Liver (tissue), 9 donors: Measurements from ENCODE around the gene GAL3ST3. TPM values are rescaled to one million over a fixed set of nuclear protein-coding genes. Genes with fewer than 3 reads are reported as not detected.

Source experiments
- DNase-seq: peaks from one replicate; pipeline ENCODE4 v3.0.0-alpha.2; 2017; ENCODE audit warnings: low spot score
- H3K27ac ChIP-seq, 2 donors: one replicate each; pipeline ENCODE4 v1.7.0; 2013; ENCODE audit warnings: inconsistent platforms in 2 of 2, low read length in 2 of 2, control low read depth in 1 of 2, low read depth in 1 of 2, mild to moderate bottlenecking in 1 of 2
- H3K27me3 ChIP-seq, 4 donors: one replicate each; pipeline versions ENCODE4 v1.6.1 to v1.7.0; 2013; ENCODE audit warnings: low read length in 3 of 4, inconsistent platforms in 1 of 4, mild to moderate bottlenecking in 1 of 4, moderate library complexity in 1 of 4; ENCODE audit not compliant: control insufficient read depth in 4 of 4, insufficient read depth in 4 of 4
- H3K36me3 ChIP-seq, 4 donors: one replicate each; pipeline versions ENCODE4 v1.6.1 to v1.7.0; 2013; ENCODE audit warnings: low read length in 3 of 4, mild to moderate bottlenecking in 3 of 4, low read depth in 1 of 4, moderate library complexity in 1 of 4; ENCODE audit not compliant: control insufficient read depth in 4 of 4, insufficient read depth in 3 of 4
- H3K4me1 ChIP-seq, 4 donors: one replicate each; pipeline versions ENCODE4 v1.6.1 to v1.7.0; 2013; ENCODE audit warnings: low read length in 3 of 4, mild to moderate bottlenecking in 3 of 4, moderate library complexity in 1 of 4; ENCODE audit not compliant: control insufficient read depth in 4 of 4, insufficient read depth in 4 of 4
- H3K4me3 ChIP-seq, 3 donors: one replicate each; pipeline versions ENCODE4 v1.6.1 to v1.7.0; 2013; ENCODE audit warnings: low read length in 3 of 3, control low read depth in 1 of 3, low read depth in 1 of 3, mild to moderate bottlenecking in 1 of 3
- H3K9ac ChIP-seq, 2 donors: one replicate each; pipeline ENCODE4 v1.7.0; 2013; ENCODE audit warnings: low read length in 2 of 2, mild to moderate bottlenecking in 2 of 2, moderate library complexity in 2 of 2, control low read depth in 1 of 2, low read depth in 1 of 2
- H3K9me3 ChIP-seq, 4 donors: one replicate each; pipeline versions ENCODE4 v1.6.1 to v1.7.0; 2013; ENCODE audit warnings: low read length in 3 of 4; ENCODE audit not compliant: control insufficient read depth in 4 of 4
- CTCF ChIP-seq: fragments of 150-350 bp; IDR thresholded peaks from 2 replicates; pipeline ENCODE4 v1.5.1; 2017; ENCODE audit warnings: improper control_type of control experiment, low read depth, low read length; ENCODE audit not compliant: missing input control
- EGR1 ChIP-seq, 2 donors: IDR thresholded peaks; 2 replicates each; pipeline ENCODE4 v1.6.1; 2016 to 2018; ENCODE audit warnings: antibody characterized with exemption in 2 of 2, low read depth in 2 of 2
- FOXA1 ChIP-seq: IDR thresholded peaks from 2 replicates; pipeline ENCODE4 v1.6.1; 2016; ENCODE audit warnings: antibody characterized with exemption
- HNF4A ChIP-seq, 2 donors: conservative IDR thresholded peaks; 2 replicates each; pipeline ENCODE4 v1.6.1; 2016; ENCODE audit warnings: antibody characterized with exemption in 2 of 2, mild to moderate bottlenecking in 2 of 2
- HNF4G ChIP-seq: IDR thresholded peaks from 2 replicates; pipeline ENCODE4 v1.6.1; 2016; ENCODE audit warnings: antibody characterized with exemption
- JUND ChIP-seq, 2 donors: IDR thresholded peaks; 2 replicates each; pipeline ENCODE4 v1.6.1; 2016; ENCODE audit warnings: antibody characterized with exemption in 2 of 2
- NR2F2 ChIP-seq: IDR thresholded peaks from 2 replicates; pipeline ENCODE4 v1.6.1; 2016; ENCODE audit warnings: antibody characterized with exemption
- RAD21 ChIP-seq, 2 donors: IDR thresholded peaks; 2 replicates each; pipeline ENCODE4 v1.6.1; 2016; ENCODE audit warnings: antibody characterized with exemption in 2 of 2, mild to moderate bottlenecking in 2 of 2
- REST ChIP-seq: IDR thresholded peaks from 2 replicates; pipeline ENCODE4 v1.6.1; 2016; ENCODE audit warnings: antibody characterized with exemption, mild to moderate bottlenecking
- RXRA ChIP-seq, 2 donors: IDR thresholded peaks; 2 replicates each; pipeline ENCODE4 v1.6.1; 2017 to 2018; ENCODE audit warnings: antibody characterized with exemption in 2 of 2, mild to moderate bottlenecking in 1 of 2
- YY1 ChIP-seq: IDR thresholded peaks from 2 replicates; pipeline ENCODE4 v1.6.1; 2016; ENCODE audit warnings: antibody characterized with exemption, mild to moderate bottlenecking
- WGBS: extraction: QIAGEN DNeasy Blood & Tissue Kit; methylation state at CpG from one replicate; pipeline ENCODE4 v1.1.7; 2013; 5-methylcytosine and 5-hydroxymethylcytosine counted together
- polyA plus RNA-seq, 2 donors: library from polyadenylated mRNA; stranded (reverse) in 1 of 2; unstranded in 1 of 2; fragments of 200-250 nt in 1 of 2; fragments of >200 nt in 1 of 2; fragmentation: Nextera tagmentation in 1 of 2; extraction: Ambion mirVana in 1 of 2; gene quantifications; one replicate each; pipeline versions ENCODE4 v1.2.1 to v1.2.3, GENCODE V29; 2013 to 2015
- total RNA-seq, 2 donors: library from RNA; depleted of rRNA; stranded (reverse); fragments of >200 nt; gene quantifications; one replicate each; pipeline ENCODE4 v1.2.3, GENCODE V29; 2014
- TF ChIP-seq, protein P1 (sequence below): IDR thresholded peaks from 2 replicates; pipeline ENCODE4 v1.6.1; 2016; ENCODE audit warnings: antibody characterized with exemption
- TF ChIP-seq, protein P2 (sequence below): IDR thresholded peaks from 2 replicates; pipeline ENCODE4 v1.6.1; 2016; ENCODE audit warnings: antibody characterized with exemption
- donor health status: healthy.
- donor health status: healthy.
- donor health status: healthy.
- donor health status: healthy.
- donor health status: healthy.

GAL3ST3 gene
- total and polyA plus RNA-seq, 4 donors: not detected

DNA sequence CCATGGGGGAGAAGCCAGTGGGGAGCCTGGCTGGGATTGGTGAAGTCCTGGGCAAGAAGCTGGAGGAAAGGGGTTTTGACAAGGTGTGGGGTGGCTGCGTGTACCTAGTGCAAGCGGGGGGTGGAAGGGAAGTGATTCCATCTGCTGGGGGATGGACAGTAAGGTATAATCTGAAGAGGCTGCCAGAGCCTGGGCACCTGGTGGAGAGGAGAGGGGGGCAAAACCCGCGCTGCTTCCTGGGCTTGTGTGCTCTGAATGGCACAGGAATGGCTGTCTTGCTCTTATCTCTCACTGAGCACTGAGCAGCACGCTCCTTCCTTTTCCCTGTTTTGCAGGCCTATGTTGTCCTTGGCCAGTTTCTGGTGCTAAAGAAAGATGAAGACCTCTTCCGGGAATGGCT is 45.7 kb downstream of the GAL3ST3 start:
- TF ChIP-seq CTCF (no peak), YY1 (no peak), RAD21 (IDR thresholded peaks at IDR 0.05) (no peak), REST (no peak), HNF4A (conservative IDR thresholded peaks at IDR 0.05) (no peak), RXRA (IDR thresholded peaks at IDR 0.05) (no peak), EGR1 (IDR thresholded peaks at IDR 0.05; ENCODE audit: low read depth in 2 of 2) (no peak), FOXA1 (no peak)
- TF ChIP-seq, protein P1, sequence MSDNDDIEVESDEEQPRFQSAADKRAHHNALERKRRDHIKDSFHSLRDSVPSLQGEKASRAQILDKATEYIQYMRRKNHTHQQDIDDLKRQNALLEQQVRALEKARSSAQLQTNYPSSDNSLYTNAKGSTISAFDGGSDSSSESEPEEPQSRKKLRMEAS: no peak
- 76% methylated on average over 6 of the region's 6 CpGs for WGBS
- Histone ChIP-seq H3K4me1 (peaks cover 4 to 30% (median 21%) of the 10 kb centered on the region in 4 donors), H3K9ac (peak overlapping the region in 1 of 2 donors; percentile 30), H3K9me3 (no peaks in the 10 kb centered on the region), H3K27ac (peak overlapping the region; percentile 88 to 97), H3K4me3 (peak overlapping the region; percentile 77 to 97 (median 92)), H3K36me3 (peaks cover 2 to 29% (median 21%) of the 10 kb centered on the region in 4 donors), H3K27me3 (no peaks in the 10 kb centered on the region)
- DNase-seq: no peak

DNA sequence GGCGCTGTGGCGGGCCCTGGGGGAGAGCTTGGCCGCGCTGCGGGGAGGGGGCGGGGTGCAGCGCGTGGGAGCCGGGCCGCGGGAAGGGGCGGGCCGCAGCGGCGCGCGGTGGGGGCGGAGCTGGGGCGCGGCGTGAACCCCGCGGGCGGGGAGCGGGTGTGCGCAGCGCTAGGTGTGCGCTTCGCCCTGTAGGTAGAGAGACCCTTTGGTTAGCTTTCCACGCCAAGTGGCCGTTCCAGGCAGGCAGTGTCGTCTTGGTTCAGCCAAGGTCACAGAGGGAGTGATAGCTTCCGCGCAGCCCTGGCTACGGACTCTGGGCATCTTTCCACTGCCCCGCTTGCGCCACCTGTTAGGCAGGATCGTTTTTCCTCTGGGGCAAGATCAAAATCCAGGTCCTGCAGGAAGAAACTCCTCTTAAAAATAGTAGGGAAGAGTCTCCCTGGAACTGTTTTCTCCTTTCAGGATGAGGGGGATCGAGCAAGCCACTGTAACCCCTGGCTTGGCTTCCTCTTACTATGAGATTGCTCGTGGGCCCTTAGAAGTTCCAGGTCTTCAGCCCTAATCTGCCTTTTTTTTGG is 46.2 kb downstream of the GAL3ST3 start:
- peaks cover 2 to 34% (median 26%) of the 10 kb centered on the region in 4 donors for H3K36me3 ChIP-seq
- H3K4me3 ChIP-seq: peak overlapping the region; percentile 77 to 97 (median 92)
- under 1% methylated on average over 40 of the region's 40 CpGs for WGBS
- H3K9me3 ChIP-seq: no peaks in the 10 kb centered on the region
- peak overlapping the region; percentile 3 to 30 for H3K9ac ChIP-seq
- peak overlapping the region; percentile 88 to 97 for H3K27ac ChIP-seq
- peak in 1 of 2 donors; percentile 13 for TF ChIP-seq RXRA (IDR thresholded peaks at IDR 0.05)
- no peak for TF ChIP-seq NR2F2
- no peak for TF ChIP-seq CTCF
- TF ChIP-seq HNF4G: no peak
- no peak for TF ChIP-seq JUND (IDR thresholded peaks at IDR 0.05)
- TF ChIP-seq, protein P2, sequence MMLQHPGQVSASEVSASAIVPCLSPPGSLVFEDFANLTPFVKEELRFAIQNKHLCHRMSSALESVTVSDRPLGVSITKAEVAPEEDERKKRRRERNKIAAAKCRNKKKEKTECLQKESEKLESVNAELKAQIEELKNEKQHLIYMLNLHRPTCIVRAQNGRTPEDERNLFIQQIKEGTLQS: no peak
- peak; percentile 28 to 37 for TF ChIP-seq HNF4A (conservative IDR thresholded peaks at IDR 0.05)
- H3K27me3 ChIP-seq: no peaks in the 10 kb centered on the region
- peaks cover 4 to 30% (median 21%) of the 10 kb centered on the region in 4 donors for H3K4me1 ChIP-seq
- no peak for DNase-seq
